Endothelial cell of umbilical vein (primary cell): Measurements from ENCODE around the gene SNURF. TPM values are rescaled to one million over a fixed set of nuclear protein-coding genes. Genes with fewer than 3 reads are reported as not detected.
A peak's percentile ranks its signal among the peaks of the same experiment; 100 is the strongest.

Experiments used
- Bru-seq: library from RNA; stranded (reverse); fragments of 400-500 nt; gene quantifications from one replicate; lab custom pipeline; 2021; lab: Mats Ljungman, UMichigan
- BruChase-seq, 2 experiments: library from RNA; stranded (reverse); fragments of 400-500 nt; gene quantifications; one replicate each; lab custom pipeline; 2021; lab: Mats Ljungman, UMichigan
- BruUV-seq: library from RNA; stranded (reverse); fragments of 400-500 nt; replicated peaks from 2 replicates; lab custom pipeline; 2021; lab: Mats Ljungman, UMichigan
- CTCF ChIA-PET: fragments of 300-600, 350-600 bp; sonication (Branson Sonifier 250); formaldehyde crosslinking; loops from one replicate; lab custom pipeline; 2021; ENCODE audit warnings: antibody characterized with exemption, inconsistent platforms; lab: Charles Lee
- POLR2A ChIA-PET: fragments of 300-600, 350-600 bp; sonication (Branson Sonifier 250); formaldehyde crosslinking; loops from one replicate; lab custom pipeline; 2021; ENCODE audit warnings: antibody characterized with exemption, inconsistent platforms; lab: Charles Lee
- DNase-seq: peaks from one replicate; pipeline ENCODE4 v3.0.0-alpha.2; 2011; ENCODE audit warnings: low read depth, low spot score
- FAIRE-seq: peaks from 2 replicates; lab custom pipeline; 2011; peaks lifted over from hg19 to GRCh38; lab: Jason Lieb, UNC
- H2AFZ ChIP-seq: 2 replicates; pipeline ENCODE4 v1.6.0; 2012; ENCODE audit warnings: low read depth, low read length, control low read depth, inconsistent platforms
- H3K27ac ChIP-seq: 2 replicates; pipeline ENCODE4 v1.5.1; 2011; ENCODE audit warnings: low read depth, mild to moderate bottlenecking, control low read depth, low read length, moderate library complexity; ENCODE audit not compliant: insufficient read depth
- H3K27me3 ChIP-seq, 2 experiments: 2 replicates each; pipeline versions ENCODE4 v1.6.0 to v1.6.1; 2011; ENCODE audit warnings: low read length in 2 of 2, mixed read lengths in 1 of 2; ENCODE audit not compliant: control insufficient read depth in 2 of 2, insufficient read depth in 2 of 2
- H3K36me3 ChIP-seq, 2 experiments: 2 replicates in 1 of 2; 3 replicates in 1 of 2; pipeline ENCODE4 v1.5.1; 2011; ENCODE audit warnings: low read length in 2 of 2, mild to moderate bottlenecking in 1 of 2, moderate library complexity in 1 of 2; ENCODE audit not compliant: control insufficient read depth in 2 of 2, insufficient read depth in 2 of 2; ENCODE audit errors: extremely low read depth in 1 of 2
- H3K4me1 ChIP-seq: 3 replicates; pipeline ENCODE4 v1.5.1; 2011; ENCODE audit warnings: mild to moderate bottlenecking, low read length; ENCODE audit not compliant: control insufficient read depth, insufficient read depth; ENCODE audit errors: extremely low read depth
- H3K4me2 ChIP-seq: 2 replicates; pipeline ENCODE4 v1.6.1; 2011; ENCODE audit warnings: low read length, control low read depth, mixed read lengths; ENCODE audit not compliant: insufficient read depth
- H3K4me3 ChIP-seq, 3 experiments: fragments of 200-600 bp in 1 of 3; sonication (generic), shearing (Covaris generic) in 1 of 3; replicated peaks in 1 of 3; 2 replicates each; pipeline ENCODE4 v1.5.1; 2011 to 2016; ENCODE audit warnings: control low read depth in 3 of 3, low read length in 3 of 3, mild to moderate bottlenecking in 2 of 3, inconsistent platforms in 1 of 3, low read depth in 1 of 3, moderate library complexity in 1 of 3; ENCODE audit not compliant: insufficient read depth in 1 of 3
- H3K79me2 ChIP-seq: 2 replicates; pipeline ENCODE4 v1.6.0; 2012; ENCODE audit warnings: low read length, inconsistent platforms; ENCODE audit not compliant: control insufficient read depth, insufficient read depth
- H3K9ac ChIP-seq: replicated peaks from 2 replicates; pipeline ENCODE3; 2011; ENCODE audit warnings: low read length, control low read depth; ENCODE audit not compliant: insufficient read depth; ENCODE audit errors: extremely low read depth
- H3K9me1 ChIP-seq: replicated peaks from 3 replicates; pipeline ENCODE4 v1.6.0; 2011; ENCODE audit warnings: mild to moderate bottlenecking, low read length; ENCODE audit not compliant: control insufficient read depth, insufficient read depth; ENCODE audit errors: extremely low read depth
- H3K9me3 ChIP-seq: replicated peaks from 2 replicates; pipeline ENCODE4 v1.5.1; 2012; ENCODE audit warnings: low read length, inconsistent platforms; ENCODE audit not compliant: control insufficient read depth, insufficient read depth
- H4K20me1 ChIP-seq: replicated peaks from 2 replicates; pipeline ENCODE3; 2011; ENCODE audit warnings: mild to moderate bottlenecking, low read length; ENCODE audit not compliant: control insufficient read depth, insufficient read depth; ENCODE audit errors: extremely low read depth
- EZH2 ChIP-seq: IDR thresholded peaks from 2 replicates; pipeline ENCODE4 v1.6.1; 2012; ENCODE audit warnings: borderline replicate concordance, low read depth, mild to moderate bottlenecking, moderate library complexity, low read length, inconsistent platforms; ENCODE audit not compliant: severe bottlenecking
- FOS ChIP-seq: IDR thresholded peaks from 2 replicates; pipeline ENCODE4 v1.6.1; 2011; ENCODE audit warnings: mild to moderate bottlenecking, low read length, moderate library complexity, borderline replicate concordance; ENCODE audit not compliant: insufficient read depth
- GATA2 ChIP-seq: IDR thresholded peaks from 2 replicates; pipeline ENCODE4 v1.7.0; 2011; ENCODE audit warnings: low read depth, mild to moderate bottlenecking, moderate library complexity, mixed read lengths, low read length; ENCODE audit not compliant: insufficient read length, insufficient read depth
- JUN ChIP-seq: IDR thresholded peaks from 2 replicates; pipeline ENCODE4 v1.6.1; 2011; ENCODE audit warnings: borderline replicate concordance, low read depth; ENCODE audit not compliant: insufficient read length, insufficient read depth
- MYC ChIP-seq: IDR thresholded peaks from one replicate; pipeline ENCODE4 v1.6.1; 2011; ENCODE audit warnings: mild to moderate bottlenecking, low read depth, low read length
- POLR2A ChIP-seq: IDR thresholded peaks from 2 replicates; pipeline ENCODE4 v1.6.1; 2012; ENCODE audit warnings: low read depth, mild to moderate bottlenecking, control low read depth, low read length
- POLR2AphosphoS5 ChIP-seq: IDR thresholded peaks from 2 replicates; pipeline ENCODE4 v1.6.1; 2012; ENCODE audit warnings: low read depth, mild to moderate bottlenecking, control low read depth, low read length, moderate library complexity; ENCODE audit not compliant: insufficient read depth
- dilution Hi-C: fragments of 300-500 bp; cut with MboI; formaldehyde crosslinking; loops from one replicate; pipeline ENCODE4 v1.15.0; 2019; ENCODE audit warnings: low sequenced_read_pairs; ENCODE audit not compliant: extremely low pct_ligation_motif_present
- intact Hi-C: fragments of 100-400 bp; cut with micrococcal nuclease; formaldehyde crosslinking; loops from one replicate; pipeline ENCODE4 v1.10.0; 2022
- long read RNA-seq: library from polyadenylated mRNA; stranded (forward); transcript quantifications from one replicate; pipeline ENCODE4 v2.0.0, GENCODE V29; 2021
- polyA minus RNA-seq, 3 experiments: library from RNA; depleted of rRNA, polyadenylated mRNA; stranded (reverse); fragments of >200 nt; gene quantifications; 1 replicate in 1 of 3; 2 replicates in 2 of 3; pipeline ENCODE4 v1.2.3, GENCODE V29; 2011
- polyA plus RNA-seq, 4 experiments: library from polyadenylated mRNA; depleted of rRNA in 3 of 4; stranded (reverse) in 3 of 4; unstranded in 1 of 4; fragments of >200 nt; gene quantifications; 2 replicates each; pipeline versions ENCODE4 v1.2.1 to v1.2.3, GENCODE V29; 2011 to 2012; ENCODE audit warnings: missing spikeins in 1 of 4
- total RNA-seq: library from RNA; stranded (reverse); gene quantifications from 2 replicates; pipeline ENCODE4 v1.2.3, GENCODE V29; 2021
- TF ChIP-seq, protein P1 (sequence below), 2 donors: IDR thresholded peaks; 1 replicate in 1 of 2; 2 replicates in 1 of 2; pipeline ENCODE4 v1.5.1; 2011; ENCODE audit warnings: low read length in 2 of 2, mild to moderate bottlenecking in 2 of 2, moderate library complexity in 2 of 2, control low read depth in 1 of 2, inconsistent platforms in 1 of 2, low read depth in 1 of 2; ENCODE audit not compliant: insufficient read depth in 1 of 2; ENCODE audit errors: extremely low read depth in 1 of 2
- TF ChIP-seq, protein P2 (sequence below): IDR thresholded peaks from 2 replicates; pipeline ENCODE4 v1.6.1; 2011; ENCODE audit not compliant: insufficient read depth, insufficient read length

Gene SNURF, protein sequence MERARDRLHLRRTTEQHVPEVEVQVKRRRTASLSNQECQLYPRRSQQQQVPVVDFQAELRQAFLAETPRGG
- total RNA-seq (9.4 and 12.2 TPM in 2 replicates), polyA plus RNA-seq (2.3 and 3.9 TPM in 2 replicates), polyA minus RNA-seq (58.1 and 80.2 TPM in 2 replicates), Bru-seq, nascent RNA (percentile 90 among the genes with signal in this experiment), BruChase-seq, experiment 1, labeled RNA remaining after a 6-hour chase (percentile 94 among the genes with signal in this experiment), BruChase-seq, experiment 2, labeled RNA remaining after a 2-hour chase (percentile 99 among the genes with signal in this experiment)
- 5.1 and 5.3 TPM in 2 replicates for polyA plus RNA-seq (2011; cell fraction: cytosol; rRNA removed)
- 7.8 and 10.8 TPM in 2 replicates for polyA plus RNA-seq (2011; cell fraction: nucleus; rRNA removed)
- 70.7 and 78.7 TPM in 2 replicates for polyA plus RNA-seq (2012)
- polyA minus RNA-seq (2011; cell fraction: cytosol; rRNA and poly(A)+ RNA removed): not detected
- 26.4 and 31.4 TPM in 2 replicates for polyA minus RNA-seq (2011; cell fraction: nucleus; rRNA and poly(A)+ RNA removed)
- long read RNA-seq, transcript SNURF-201 (4 exons, 331 nt): major isoform, 19 of 22 reads
- long read RNA-seq, partial matches to known transcripts: 0 of 22 reads
- long read RNA-seq, other reads (novel, unspliced or antisense): 0 of 22 reads

DNA sequence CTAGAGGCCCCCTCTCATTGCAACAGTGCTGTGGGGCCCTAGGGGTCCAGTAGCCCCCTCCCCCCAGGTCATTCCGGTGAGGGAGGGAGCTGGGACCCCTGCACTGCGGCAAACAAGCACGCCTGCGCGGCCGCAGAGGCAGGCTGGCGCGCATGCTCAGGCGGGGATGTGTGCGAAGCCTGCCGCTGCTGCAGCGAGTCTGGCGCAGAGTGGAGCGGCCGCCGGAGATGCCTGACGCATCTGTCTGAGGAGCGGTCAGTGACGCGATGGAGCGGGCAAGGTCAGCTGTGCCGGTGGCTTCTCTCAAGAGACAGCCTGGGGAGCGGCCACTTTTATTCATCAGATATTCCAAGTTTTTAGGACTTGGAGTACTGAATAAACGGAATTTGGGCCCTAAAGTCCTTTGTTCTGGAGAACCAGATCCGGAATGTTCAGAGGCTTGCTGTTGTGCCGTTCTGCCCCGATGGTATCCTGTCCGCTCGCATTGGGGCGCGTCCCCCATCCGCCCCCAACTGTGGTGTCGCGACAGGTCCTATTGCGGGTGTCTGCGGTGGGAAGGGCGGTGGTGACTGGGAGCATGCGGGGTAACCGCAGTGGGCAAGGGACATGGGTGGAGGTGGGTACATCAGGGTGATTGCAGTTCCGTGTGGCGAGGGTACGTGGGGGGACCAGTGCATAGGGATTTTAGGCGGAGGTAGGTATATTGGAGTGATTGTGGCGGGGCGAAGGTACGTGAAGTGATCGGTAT, at the start of gene SNURF, which contains the start of gene SNRPN:
Gene SNURF (plus strand): TSS at position 205 of the 748 bp plus-strand sequence. CDS start 62 bp downstream, at position 267.
Gene SNRPN (plus strand): TSS at position 205 of the 748 bp plus-strand sequence. CDS start 19,467 bp downstream, outside the sequence.
- TF ChIP-seq, protein P1, sequence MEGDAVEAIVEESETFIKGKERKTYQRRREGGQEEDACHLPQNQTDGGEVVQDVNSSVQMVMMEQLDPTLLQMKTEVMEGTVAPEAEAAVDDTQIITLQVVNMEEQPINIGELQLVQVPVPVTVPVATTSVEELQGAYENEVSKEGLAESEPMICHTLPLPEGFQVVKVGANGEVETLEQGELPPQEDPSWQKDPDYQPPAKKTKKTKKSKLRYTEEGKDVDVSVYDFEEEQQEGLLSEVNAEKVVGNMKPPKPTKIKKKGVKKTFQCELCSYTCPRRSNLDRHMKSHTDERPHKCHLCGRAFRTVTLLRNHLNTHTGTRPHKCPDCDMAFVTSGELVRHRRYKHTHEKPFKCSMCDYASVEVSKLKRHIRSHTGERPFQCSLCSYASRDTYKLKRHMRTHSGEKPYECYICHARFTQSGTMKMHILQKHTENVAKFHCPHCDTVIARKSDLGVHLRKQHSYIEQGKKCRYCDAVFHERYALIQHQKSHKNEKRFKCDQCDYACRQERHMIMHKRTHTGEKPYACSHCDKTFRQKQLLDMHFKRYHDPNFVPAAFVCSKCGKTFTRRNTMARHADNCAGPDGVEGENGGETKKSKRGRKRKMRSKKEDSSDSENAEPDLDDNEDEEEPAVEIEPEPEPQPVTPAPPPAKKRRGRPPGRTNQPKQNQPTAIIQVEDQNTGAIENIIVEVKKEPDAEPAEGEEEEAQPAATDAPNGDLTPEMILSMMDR (IDR thresholded peaks at IDR 0.05; ENCODE audit: extremely low read depth in 1 of 2, insufficient read depth in 1 of 2, low read depth in 1 of 2, low read length in 2 of 2): no peak
- TF ChIP-seq GATA2 (no peak), EZH2 (no peak), MYC (no peak), JUN (no peak), POLR2A (peak; percentile 82), FOS (peak; percentile 29), POLR2AphosphoS5 (peak; percentile 46)
- TF ChIP-seq, protein P2, sequence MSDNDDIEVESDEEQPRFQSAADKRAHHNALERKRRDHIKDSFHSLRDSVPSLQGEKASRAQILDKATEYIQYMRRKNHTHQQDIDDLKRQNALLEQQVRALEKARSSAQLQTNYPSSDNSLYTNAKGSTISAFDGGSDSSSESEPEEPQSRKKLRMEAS: no peak
- Histone ChIP-seq H4K20me1 (no peaks in the 10 kb centered on the region), H3K27ac (peak within 1 kb of the TSS; percentile 64), H3K36me3 (no peaks in the 10 kb centered on the region), H2AFZ (peak within 1 kb of the TSS; percentile 75), H3K4me3 (peak within 1 kb of the TSS; percentile 41 to 95 (median 79)), H3K4me2 (peak within 1 kb of the TSS; percentile 73), H3K9me3 (no peaks in the 10 kb centered on the region), H3K9ac (peak within 1 kb of the TSS; percentile 73), H3K79me2 (peaks cover 49% of the 10 kb centered on the region), H3K27me3 (no peaks in the 10 kb centered on the region), H3K9me1 (no peaks in the 10 kb centered on the region), H3K4me1 (peaks cover 2% of the 10 kb centered on the region)
- peak; percentile 68 for DNase-seq
- dilution Hi-C loops: no loop called here
- no peak for FAIRE-seq
- BruUV-seq: TSS peak; percentile 23
- intact Hi-C loops: loop anchor here (1.0 to 10.0 kb wide), 3 partner anchors 9 to 1310 kb away; partner anchors contain the start of gene MAGEL2
- ChIA-PET CTCF (no interaction called here), POLR2A (no interaction called here)
